Fibroblast of skin of left quadriceps (primary cell): Measurements from ENCODE around the gene MX2.
A peak's percentile ranks its signal among the peaks of the same experiment; 100 is the strongest.
"Not testable (repeated sequence)": the region's sequence is repeated elsewhere in the genome, so short reads cannot be mapped to it uniquely, and the experiment has no call there.

ENCODE experiments used
- DNase-seq, 2 experiments: peaks; one replicate each; pipeline ENCODE4 v3.0.0-alpha.2; 2013; ENCODE audit warnings: low read depth in 2 of 2

MX2 gene

GRCh38 chr21:41337515-41337914 lies 24.3 kb upstream of the MX2 start:
- no peak for DNase-seq

GRCh38 chr21:41338455-41338854 lies 23.4 kb upstream of the MX2 start:
- no peak for DNase-seq

- no peak for DNase-seq
Observed at GRCh38 chr21:41342035-41342434, 19.8 kb upstream of the MX2 start.

GRCh38 chr21:41344146-41344545 lies 17.7 kb upstream of the MX2 start:
- DNase-seq: no peak

- DNase-seq: no peak
Observed at GRCh38 chr21:41345356-41345755, 16.5 kb upstream of the MX2 start.

- DNase-seq: no peak
Observed at GRCh38 chr21:41345934-41346685, 15.7 kb upstream of the MX2 start.

- no peak for DNase-seq
Observed at GRCh38 chr21:41346758-41347157, 15.1 kb upstream of the MX2 start.

- DNase-seq: no peak
Observed at GRCh38 chr21:41348434-41348833, 13.4 kb upstream of the MX2 start.

GRCh38 chr21:41349126-41349525 lies 12.7 kb upstream of the MX2 start:
- no peak for DNase-seq

GRCh38 chr21:41349619-41350390 lies 12.0 kb upstream of the MX2 start:
- no peak for DNase-seq

- no peak for DNase-seq
Observed at GRCh38 chr21:41350436-41351155, 11.2 kb upstream of the MX2 start.

- no peak for DNase-seq
Observed at GRCh38 chr21:41357546-41357945, 4.3 kb upstream of the MX2 start.

GRCh38 chr21:41358193-41359166 lies 3.3 kb upstream of the MX2 start:
- DNase-seq: no peak

GRCh38 chr21:41359286-41359685 lies 2.5 kb upstream of the MX2 start:
- DNase-seq: no peak

- not testable (repeated sequence) for DNase-seq
Observed at GRCh38 chr21:41359754-41360071, 2.1 kb upstream of the MX2 start.

- DNase-seq: peak in 1 of 2 experiments; percentile 14
Observed at GRCh38 chr21:41360072-41360821, 1.6 kb upstream of the MX2 start.

GRCh38 chr21:41361053-41361785 lies 608 bp upstream of the MX2 start:
- no peak for DNase-seq

- DNase-seq: no peak
Observed at GRCh38 chr21:41362605-41363369, 960 bp downstream of the MX2 start.
